CD4-positive, alpha-beta T cell treated with Interleukin-6 at 100 ng/mL for 8 hours (primary cell): ENCODE measurements around the gene PLXNB1.
A peak's percentile ranks its signal among the peaks of the same experiment; 100 is the strongest.
"Not testable (repeated sequence)": the region's sequence is repeated elsewhere in the genome, so short reads cannot be mapped to it uniquely, and the experiment has no call there.

Source experiments
- DNase-seq: peaks from one replicate; pipeline ENCODE4 v3.0.0-alpha.2; 2020; ENCODE audit warnings: mixed read lengths, low spot score

Gene PLXNB1

DNA sequence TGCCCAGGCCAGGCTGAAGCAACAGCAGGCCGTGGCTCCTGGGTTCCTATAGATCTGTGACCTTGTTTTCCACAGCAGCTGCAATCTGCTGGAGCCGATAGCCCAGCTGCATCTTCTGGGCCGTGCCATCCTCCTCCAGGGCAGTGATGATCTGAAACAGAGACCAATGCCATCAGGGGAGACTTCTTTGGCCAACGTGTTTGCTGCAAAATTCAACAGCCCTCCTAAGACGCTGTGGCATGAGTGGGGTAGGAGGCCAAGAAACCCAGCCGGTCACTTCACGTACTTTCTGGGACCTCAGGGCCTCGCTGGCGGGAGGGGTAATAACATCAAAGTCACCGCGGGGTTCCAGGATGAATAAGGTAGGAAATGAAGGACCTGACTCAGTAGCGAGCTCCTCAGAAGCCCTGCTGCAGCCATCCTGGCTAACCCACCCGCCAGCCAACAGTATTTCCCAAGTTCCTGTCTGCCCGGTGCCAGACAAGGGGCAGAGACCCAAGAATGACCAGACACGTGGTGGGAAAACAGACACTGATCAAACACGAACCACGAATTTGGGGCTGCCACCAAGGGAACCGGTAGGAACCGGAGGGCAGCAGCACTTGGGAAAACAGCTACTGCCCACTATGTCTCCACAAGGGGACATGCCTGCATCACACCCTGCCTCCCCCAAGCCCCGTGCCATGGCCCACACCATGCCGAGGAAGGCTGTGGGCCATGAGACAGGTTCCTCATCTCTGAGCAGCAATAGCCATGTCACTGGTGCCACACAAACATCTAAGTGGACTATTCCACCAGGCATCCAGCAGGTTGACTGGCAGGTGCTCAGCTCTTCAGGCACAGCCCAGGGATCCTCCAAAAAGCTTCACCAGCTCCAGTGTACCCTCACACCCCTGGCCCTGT, 25.2 kb downstream of the PLXNB1 start:
- DNase-seq = no peak

DNA sequence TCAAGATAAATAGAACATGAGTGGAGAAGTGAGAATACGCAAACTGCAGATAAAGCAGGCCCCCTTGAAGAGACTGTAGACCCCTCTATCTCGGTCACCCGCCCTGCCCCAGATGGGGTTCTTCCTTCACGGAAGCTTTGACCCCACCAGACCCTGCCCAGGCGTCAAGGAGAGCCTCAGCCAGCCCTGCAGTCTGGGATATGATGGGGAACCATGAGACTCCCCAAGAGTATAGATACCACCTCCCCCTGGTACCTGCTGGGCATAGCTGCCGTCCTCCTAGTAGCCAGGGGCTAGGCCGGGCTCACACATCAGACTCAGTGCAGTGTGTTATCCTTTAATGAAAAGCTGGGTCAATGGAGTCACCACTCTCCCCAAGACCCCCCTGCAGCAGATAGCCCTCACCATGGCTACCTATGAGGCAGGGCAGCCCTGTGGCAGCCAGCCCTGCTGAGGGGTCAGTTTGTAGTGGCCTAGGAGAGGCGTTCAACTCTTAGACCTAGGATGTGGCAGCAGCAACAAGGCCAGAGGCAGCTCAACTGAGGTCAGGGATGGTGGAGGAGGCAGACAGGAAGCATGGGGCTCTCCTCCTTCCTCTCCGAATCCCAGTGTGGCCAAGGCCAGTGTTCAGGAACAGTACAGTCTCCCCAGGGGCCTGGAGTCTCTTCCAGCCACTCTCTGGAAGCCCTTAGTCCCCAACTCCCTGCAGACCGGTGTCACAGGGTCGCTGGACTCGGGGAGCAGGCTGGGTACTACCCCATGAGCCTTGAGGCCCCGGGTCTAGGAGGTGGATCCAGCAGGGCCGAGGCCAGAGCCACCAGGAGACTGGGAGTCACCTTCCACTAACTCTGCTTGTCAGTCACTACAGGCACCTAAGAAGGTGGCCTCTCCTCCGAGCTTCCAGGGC, 26.1 kb downstream of the PLXNB1 start:
- no peak for DNase-seq

DNA sequence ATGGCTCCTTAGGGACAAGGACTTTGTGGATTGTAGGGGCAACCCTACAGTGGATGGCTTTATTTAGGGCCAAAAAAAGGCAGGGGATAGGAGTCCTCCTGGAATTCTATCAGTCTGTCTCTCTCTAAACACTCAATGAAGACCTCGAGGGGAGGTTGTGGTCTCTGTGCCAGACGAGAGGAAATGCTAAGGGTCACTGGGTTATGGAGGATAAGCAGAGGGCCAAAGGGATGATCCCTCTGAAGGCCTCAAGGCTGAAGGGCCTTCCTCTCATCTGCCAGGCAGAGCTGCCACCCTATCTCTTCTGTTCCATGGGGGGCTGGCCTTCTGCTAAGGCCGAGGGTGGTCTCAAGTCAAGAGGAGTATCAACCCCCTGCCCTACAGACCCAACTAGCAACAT, 27.0 kb downstream of the PLXNB1 start:
- no peak for DNase-seq

DNA sequence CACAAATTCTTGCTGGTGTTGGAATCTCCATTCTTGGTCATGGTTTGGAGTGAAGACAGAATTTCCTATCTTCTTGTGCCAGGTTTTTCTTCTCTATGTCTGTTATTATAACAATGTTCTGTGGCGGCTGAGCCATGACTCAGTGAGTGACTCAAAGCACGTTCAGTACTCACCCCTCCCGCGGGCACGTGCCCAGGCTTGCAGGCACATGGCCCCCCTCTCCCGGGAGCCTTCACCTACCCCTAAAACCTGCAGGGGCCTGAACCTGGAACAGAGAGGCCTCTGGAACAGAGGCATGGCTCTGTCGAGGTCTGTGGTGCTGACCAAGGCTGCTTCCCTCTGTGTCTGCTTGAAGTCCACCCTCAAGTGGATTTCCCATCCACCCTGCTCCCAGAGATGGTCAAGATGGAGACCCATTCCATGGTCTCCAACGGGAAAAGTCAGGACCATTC, 27.6 kb downstream of the PLXNB1 start:
- no peak for DNase-seq

DNA sequence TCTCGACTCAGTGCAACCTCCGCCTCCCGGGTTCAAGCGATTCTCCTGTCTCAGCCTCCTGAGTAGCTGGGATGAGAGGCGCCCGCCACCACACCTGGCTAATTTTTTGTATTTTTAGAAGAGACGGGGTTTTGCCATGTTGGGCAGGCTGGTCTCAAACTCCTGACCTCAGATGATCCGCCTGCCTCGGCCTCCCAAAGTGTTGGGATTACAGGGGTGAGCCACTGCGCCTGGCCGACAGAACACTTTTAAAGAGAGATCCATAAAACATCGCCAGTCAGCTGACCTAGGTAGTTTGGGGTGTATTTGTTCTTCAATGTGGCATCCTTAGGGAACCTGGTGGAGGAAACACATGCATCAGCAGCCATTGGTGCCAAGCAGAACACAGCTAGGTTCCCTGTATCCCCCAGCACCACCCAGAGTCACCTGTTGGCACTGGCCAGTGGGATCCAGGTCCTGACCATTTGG, 28.4 kb downstream of the PLXNB1 start:
- DNase-seq = not testable (repeated sequence)

DNA sequence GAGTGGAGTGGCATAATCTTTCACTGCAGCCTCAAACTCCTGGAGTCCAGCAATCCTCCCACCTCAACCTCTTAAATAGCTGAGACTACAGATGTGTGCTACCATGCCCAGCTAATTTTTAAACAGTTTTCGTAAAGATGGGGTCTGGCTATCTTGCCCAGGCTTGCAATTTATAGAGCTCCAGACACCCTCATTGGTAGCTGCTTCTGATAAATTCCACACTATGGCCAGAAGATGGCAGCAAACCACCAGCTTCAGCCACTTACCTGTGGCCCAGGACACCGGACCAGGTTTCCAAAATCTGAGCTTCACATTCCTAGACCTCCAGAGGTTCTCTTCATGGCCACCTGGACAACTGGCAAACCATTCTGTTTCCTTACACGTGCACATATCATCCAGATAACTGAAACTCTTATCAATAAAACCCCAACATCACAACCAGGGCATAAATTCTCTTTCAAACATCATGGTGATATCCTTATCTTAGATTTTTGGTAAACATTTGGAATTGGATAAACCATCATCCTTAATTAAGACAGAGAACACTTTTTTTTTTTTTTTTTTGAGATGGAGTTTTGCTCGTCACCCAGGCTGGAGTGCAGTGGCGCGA, 29.0 kb downstream of the PLXNB1 start:
- DNase-seq = peak; percentile 74

DNA sequence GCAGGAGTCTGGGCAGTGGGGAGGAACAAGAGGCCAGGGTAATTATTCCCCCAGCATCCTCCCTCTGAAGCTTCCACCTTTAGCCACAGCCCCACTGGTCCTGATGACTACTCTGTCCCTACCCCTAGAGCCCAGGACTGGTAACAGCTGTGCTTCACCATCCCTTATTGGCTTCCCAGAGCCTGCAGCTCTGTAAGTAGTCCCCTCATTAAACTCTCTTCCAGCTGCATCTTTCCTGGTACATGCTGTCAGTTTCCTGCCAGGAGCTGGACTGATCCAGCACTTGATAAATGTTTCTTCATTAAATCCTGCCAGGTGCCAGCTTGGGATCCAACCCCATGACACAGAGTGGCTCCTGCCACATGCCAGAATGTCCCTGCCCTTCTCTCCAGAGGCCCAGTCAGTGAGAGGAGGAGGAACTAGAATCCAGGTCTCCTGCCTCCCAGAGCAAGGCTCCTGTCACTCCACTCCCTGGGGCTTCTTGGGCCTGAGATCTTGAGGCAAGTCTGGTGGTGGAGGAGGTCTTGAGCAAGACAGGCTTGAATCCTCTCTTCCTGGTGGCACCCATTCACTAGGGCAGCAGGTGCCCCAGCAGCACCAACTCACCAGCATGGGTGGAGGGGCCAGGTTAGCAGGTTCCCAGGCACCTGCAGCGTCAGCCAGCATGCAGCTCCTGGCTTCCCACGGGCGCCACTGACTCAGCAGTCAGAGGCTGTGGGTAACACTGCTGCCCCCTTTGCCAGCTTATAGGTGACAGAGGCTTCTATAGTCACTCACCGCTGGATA, 30.3 kb downstream of the PLXNB1 start:
- DNase-seq = no peak

DNA sequence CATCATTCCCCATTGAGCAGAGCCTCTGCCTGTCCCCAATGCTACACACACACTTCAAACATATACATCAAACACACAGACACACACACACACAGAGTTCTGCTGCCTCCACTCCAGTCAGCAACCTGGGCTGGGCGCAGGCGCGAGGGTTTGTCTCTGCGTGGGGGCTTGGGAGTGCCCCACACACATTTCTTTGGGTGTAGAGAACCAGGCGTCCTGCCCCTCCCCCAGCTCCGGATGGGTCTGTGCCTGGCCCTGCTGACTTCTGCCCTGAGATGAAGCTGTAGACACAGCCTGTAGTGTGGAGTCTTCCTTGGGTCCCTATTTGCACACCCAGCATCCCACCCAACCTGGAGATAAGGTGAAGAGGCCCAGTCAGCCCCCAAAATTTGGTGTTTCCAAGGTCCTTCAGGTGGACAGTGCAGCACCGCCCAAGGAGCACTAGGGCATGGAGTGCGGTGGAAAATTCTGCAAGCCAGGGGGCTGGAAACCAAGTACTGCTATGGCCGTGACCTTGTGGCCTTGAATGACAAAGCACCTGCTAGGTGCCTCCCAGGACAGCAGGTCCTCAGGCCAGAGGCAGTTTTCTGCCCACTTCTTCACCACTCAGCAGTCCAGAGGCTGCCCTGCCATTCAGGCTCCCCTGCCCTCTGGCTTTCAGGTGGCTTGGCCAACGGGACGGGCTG, 31.0 kb downstream of the PLXNB1 start:
- no peak for DNase-seq

DNA sequence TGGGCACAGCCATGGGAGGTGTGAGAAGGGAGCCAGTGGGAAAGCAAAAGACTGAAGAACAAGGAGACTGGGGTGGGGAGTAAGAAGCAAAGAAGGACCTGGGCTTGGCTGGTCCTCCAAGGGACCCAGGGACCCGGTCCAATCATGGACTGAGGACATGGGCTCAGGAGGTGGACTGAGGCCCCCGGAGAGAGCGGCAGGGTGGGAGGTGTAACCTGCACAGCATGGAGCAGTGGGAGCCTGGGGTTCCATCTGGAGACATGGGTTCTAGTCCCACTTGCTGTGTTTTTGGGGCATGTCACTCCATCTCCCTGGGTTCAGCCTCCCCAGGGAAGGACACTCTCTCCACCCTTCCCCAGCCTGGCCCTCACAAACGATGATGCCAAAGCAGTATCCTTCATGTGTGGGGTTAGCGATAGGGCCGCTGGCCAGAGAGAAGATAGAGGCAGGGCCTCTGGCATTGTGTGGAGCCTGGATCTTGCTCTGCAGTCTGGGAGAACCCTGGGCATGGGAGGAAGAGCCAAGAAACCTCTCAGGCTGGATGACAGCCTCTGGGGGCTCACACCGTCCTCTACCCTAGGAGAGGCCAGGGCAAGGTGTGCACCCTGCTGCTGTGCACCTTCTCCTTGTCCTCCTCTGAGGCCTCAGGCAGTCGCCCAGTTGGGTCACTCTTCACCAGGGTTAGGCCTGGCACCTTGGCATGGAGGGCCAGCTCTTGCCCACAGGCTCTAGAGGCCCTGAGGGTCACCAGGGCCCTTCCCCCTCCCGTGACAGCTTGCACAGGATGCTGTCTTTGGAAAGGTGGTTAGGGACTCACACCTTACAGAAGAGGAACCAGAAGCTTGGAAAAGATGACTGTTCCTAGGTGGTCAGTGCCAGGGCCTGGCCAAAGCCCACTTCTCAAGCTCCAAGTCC, 31.9 kb downstream of the PLXNB1 start:
- DNase-seq = no peak

DNA sequence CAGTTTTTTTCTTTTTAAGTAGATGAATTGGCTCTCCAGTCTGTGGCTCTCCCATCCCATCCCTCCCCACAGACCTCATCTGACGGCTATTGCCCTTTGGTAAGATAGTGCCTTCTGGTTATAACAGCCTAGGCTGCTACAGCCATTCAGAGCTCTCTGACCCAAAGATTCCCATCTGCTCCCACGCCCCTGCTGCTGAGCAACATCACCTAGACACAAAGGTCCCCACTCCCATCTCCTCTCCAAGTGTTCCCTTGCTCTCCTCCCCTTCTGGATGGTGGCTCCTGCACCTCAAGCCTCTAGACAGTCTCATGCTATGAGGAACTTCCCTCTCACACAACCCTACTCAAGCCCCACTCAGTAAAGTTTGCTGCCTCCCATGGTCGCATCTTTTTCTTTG, 34.2 kb downstream of the PLXNB1 start:
- no peak for DNase-seq

DNA sequence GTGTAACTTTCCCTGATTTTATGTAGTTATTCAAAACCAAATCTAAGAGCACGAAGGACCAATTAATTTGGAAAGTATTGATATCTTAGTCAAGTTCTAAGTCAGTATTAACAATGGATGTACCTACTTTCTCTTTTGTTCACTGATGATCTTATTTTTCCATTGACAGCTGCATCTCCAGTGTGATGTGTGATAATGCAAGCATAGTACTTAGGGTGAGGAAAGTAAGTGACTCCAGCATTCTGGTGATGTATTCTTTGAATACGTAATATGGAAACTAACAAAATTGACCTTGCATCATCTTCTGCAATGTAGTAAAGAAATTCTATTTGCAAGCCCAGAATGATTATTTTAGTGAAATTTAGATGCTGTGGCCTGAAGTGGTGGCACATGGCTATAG, 35.5 kb downstream of the PLXNB1 start:
- DNase-seq = no peak

DNA sequence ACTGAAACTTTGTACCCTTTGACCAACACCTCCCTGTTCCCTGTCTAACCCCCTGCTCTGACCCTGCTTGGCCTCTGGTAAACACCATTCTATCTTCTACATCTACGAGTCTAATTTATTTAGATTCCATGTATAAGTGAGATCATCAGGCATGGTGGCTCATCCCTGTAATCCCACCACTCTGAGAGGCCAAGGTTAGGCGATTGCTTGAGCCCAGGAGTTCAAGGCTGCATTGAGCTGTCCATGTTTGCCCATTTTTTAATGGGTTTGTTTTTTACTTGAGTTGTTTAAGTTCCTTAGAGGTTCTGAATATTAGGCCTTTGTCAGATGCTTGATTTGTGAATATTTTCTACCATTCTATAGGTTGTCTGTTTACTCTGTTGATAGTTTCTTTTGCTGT, 40.9 kb downstream of the PLXNB1 start:
- DNase-seq = no peak

DNA sequence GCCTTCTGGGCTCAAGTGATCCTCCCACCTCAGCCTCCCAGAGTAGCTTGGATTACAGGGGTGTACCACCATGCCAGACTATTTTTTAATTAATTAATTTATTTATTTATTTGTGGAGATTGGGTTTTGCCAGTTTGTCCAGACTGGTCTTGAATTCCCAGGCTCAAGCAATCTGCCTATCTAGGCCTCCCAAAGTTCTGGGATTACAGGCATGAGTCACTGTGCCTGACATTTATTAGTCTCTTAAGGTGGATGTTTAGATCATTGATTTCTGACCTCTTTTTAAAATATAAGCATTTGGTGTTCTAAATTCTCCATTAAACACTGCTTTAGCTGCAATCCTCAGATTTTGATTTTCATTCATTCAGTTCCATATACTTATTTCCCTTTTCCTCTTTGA, 42.3 kb downstream of the PLXNB1 start:
- DNase-seq = no peak

DNA sequence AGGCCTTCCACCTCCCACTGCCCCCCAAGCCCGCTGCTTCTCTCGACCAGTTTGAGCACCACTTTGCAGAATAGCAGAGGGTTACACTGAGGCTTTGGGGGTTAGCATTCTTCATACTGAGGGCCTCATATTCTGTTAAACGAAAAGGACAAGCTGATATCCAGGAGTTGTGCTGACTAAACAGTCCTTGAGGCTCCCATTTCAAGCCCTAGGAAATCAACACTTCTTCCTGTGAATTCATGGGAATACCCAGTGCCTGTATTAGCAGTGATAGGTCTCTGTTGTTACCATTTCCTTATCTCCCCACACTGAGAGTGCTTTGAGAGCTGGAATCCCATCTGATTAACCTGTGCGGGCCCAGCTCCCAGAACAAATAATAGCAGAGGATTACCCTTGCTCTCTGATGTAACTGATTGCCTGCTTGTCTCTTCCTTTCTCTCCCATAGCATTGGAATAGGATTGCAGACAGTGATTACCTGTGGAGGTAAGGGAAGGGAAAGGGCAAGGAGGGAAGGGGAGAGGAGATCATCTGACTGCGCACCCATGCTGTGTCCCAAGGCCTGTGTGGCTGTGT, 56.9 kb downstream of the PLXNB1 start:
- no peak for DNase-seq

DNA sequence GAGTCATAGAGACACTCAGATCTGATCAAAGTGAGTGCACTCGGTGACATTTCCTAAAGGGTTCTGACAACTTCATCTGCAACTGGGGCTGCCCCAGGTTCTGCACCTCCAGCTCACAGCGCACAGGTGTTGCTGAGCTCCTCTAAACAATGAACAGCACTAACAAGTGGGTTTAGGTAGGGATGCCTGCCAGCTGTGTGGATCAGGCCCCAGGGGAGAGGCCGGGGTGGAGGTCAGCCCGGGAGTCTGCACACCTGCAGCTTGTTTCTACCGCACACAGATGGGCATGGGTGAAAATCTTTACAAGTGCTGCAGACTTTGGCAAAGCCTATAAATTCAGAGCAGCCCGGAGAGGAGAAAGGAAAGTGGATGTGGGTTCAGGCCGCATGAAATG, 57.5 kb downstream of the PLXNB1 start:
- no peak for DNase-seq

DNA sequence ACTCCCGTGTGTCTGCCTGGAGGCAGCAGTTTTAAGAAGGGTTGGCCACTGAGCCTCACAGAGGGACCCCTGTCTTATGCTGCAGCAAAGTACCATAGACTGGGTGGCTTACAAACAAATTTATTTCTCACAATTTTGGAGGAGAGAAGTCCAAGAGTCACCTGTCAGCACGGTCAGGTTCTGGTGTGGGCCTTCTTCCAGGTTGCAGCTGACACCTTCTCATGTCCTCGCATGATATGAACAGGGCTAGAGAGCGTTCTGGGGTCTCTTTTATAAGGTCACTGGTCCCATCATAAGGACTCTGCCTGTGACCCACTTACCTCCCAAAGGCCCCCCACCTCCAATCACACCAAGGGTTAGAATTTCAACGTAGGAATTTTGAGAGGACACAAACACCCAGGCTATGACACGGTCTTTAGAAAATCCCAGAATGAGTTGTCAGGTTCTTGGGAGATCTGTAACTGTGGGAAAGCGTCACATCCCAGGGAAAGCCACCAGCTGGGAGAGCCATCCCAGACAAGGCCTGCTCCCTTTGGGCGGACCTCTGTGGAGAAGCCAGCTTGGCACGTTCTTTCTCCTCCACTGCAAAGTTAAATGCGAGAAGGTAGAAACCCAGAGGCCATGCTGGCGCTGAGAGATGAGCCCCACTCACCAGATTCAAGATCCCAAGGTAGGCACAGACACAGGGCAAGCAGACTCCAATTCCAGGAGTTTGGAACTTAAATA, 58.1 kb downstream of the PLXNB1 start, which contains the start of gene FBXW12:
Gene FBXW12 (plus strand): TSS at position 569 of the 726 bp plus-strand sequence. CDS start 549 bp downstream, outside the sequence.
- no peak for DNase-seq

DNA sequence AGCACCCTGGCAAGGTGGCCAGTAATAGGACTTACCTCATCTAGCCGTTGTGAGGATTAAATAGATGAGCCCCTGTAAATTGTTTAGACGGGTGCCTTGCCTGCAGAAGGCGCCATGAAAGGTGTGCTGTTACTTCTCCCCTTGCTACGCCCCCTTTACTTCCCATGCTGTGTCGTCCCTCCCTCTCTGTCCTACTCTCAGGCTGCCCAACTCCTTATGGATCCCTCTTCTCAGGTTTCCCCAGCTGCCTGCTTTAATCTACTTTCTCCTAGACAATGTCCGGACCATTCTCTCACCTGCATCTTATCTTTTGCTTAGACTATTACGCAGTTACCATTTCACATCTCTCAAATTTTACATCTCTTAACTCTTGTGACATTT, 59.6 kb downstream of the PLXNB1 start:
- DNase-seq = no peak

DNA sequence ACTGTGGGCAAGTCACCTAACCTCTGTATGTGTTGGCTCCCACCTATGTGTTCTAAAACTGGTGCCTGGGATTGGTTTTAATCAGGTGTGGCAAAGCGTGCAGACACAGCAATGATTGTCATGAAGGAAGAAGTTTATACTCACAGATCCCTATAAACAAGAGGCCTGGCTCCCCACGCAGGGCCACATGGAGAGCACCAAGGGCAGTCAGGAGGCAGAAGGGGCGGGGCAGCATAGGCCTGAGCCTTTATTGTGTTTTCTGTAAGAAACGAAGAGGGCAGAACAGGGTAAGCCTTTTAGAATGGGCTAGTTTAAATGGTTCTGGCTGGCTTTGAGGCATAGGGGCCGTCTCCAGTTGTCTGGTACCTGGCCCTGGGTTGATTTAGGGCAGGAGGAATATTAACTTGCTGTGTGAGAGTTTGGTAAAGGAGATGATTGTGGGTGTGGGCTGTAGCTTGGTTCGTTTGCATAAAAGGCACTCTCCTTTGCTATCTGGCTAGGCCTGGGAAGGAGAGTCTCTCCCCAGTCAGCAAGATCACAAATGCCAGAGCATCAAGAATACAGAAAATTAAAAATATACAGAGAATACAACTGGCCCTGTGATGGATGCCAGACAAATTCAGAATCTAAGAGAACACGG, 60.1 kb downstream of the PLXNB1 start:
- no peak for DNase-seq
